ENCODE results near the gene RASGRP2. TPM values are rescaled to one million over a fixed set of nuclear protein-coding genes. Genes with fewer than 3 reads are reported as not detected.
A peak's percentile ranks its signal among the peaks of the same experiment; 100 is the strongest.

The RASGRP2 gene
- total and polyA plus RNA-seq, 11 donors: 16.2 to 78.9 (median 28.1) TPM

GRCh38 chr11:64778473-64779298 is 34.7 kb upstream of the RASGRP2 start, which contains the start of gene SF1:
Gene SF1 (minus strand): TSS chr11:64778542. CDS start chr11:64778392, 150 bp downstream.
- TF ChIP-seq POLR2A (IDR thresholded peaks at IDR 0.05) (peak; percentile 90 to 97), CTCF (IDR thresholded peaks at IDR 0.05) (peak in 7 of 12 donors; percentile 6 to 53 (median 41))
- intact Hi-C loops (cut with DNase I): loop anchor here in 6 of 10 donors (2.0 to 10.0 kb wide), 5 partner anchors 32 to 336 kb away; partner anchors contain the start of genes RASGRP2 (in 3 of the 6), MEN1 (in 1 of the 6), TM7SF2 (in 1 of the 6) and ZNHIT2 (in 1 of the 6)

GRCh38 chr11:64778223-64778472 is 34.2 kb upstream of the RASGRP2 start:
- Histone ChIP-seq H3K36me3 (peaks cover 0 to 44% (median 37%) of the 10 kb centered on the region in 9 donors), H3K27me3 (no peaks in the 10 kb centered on the region), H3K9me3 (no peaks in the 10 kb centered on the region), H3K4me1 (peaks cover 0 to 52% (median 44%) of the 10 kb centered on the region in 12 donors), H3K27ac (peak overlapping the region; percentile 98 to 100 (median 99)), H3K4me3 (peak overlapping the region; percentile 77 to 99 (median 92))
- DNase-seq (no peak), ATAC-seq (peak in 2 of 4 donors; percentile 6 to 11)
- intact Hi-C loops (cut with DNase I): loop anchor here in 6 of 10 donors (2.0 to 10.0 kb wide), 5 partner anchors 33 to 337 kb away; partner anchors contain the start of genes RASGRP2 (in 3 of the 6), MEN1 (in 1 of the 6), TM7SF2 (in 1 of the 6) and ZNHIT2 (in 1 of the 6)
- TF ChIP-seq POLR2A (IDR thresholded peaks at IDR 0.05): no peak
- TF ChIP-seq CTCF (IDR thresholded peaks at IDR 0.05): no peak
- 0 to 1% (median 0%) methylated on average over 1 to 28 of the region's 28 CpGs for WGBS, 4 donors

More at GRCh38 chr11:64778473-64779298, 34.7 kb upstream of the RASGRP2 start, which contains the start of gene SF1:
- peaks cover 0 to 46% (median 39%) of the 10 kb centered on the region in 12 donors for H3K4me1 ChIP-seq
- peaks cover 0 to 38% (median 31%) of the 10 kb centered on the region in 9 donors for H3K36me3 ChIP-seq
- WGBS, 4 donors: 0 to 1% (median 1%) methylated on average over 54 to 80 of the region's 80 CpGs
- no peaks in the 10 kb centered on the region for H3K9me3 ChIP-seq
- no peaks in the 10 kb centered on the region for H3K27me3 ChIP-seq
- peak; percentile 98 to 100 (median 99) for DNase-seq
- H3K4me3 ChIP-seq: peak within 1 kb of the TSS; percentile 77 to 99 (median 92)
- peak within 1 kb of the TSS; percentile 98 to 100 (median 99) for H3K27ac ChIP-seq
- ATAC-seq: peak; percentile 93 to 97 (median 96)

- 0 to 2% (median 1%) methylated on average over 18 to 98 of the region's 98 CpGs for WGBS, 4 donors
- Histone ChIP-seq H3K36me3 (peaks cover 0 to 49% (median 42%) of the 10 kb centered on the region in 9 donors), H3K4me3 (peak overlapping the region; percentile 77 to 99 (median 92)), H3K9me3 (no peaks in the 10 kb centered on the region), H3K27me3 (no peaks in the 10 kb centered on the region), H3K4me1 (peaks cover 0 to 57% (median 49%) of the 10 kb centered on the region in 12 donors), H3K27ac (peak overlapping the region; percentile 98 to 100 (median 99))
- intact Hi-C loops (cut with DNase I): loop anchor here in 6 of 10 donors (2.0 to 10.0 kb wide), 5 partner anchors 33 to 337 kb away; partner anchors contain the start of genes RASGRP2 (in 3 of the 6), MEN1 (in 1 of the 6), TM7SF2 (in 1 of the 6) and ZNHIT2 (in 1 of the 6)
- DNase-seq (peak; percentile 80 to 93 (median 87)), ATAC-seq (peak; percentile 14 to 43 (median 29))
- no peak for TF ChIP-seq CTCF (IDR thresholded peaks at IDR 0.05)
- no peak for TF ChIP-seq POLR2A (IDR thresholded peaks at IDR 0.05)
Observed at GRCh38 chr11:64777449-64778222, 33.7 kb upstream of the RASGRP2 start.
